K562 (cell line): ENCODE data around the gene DCUN1D3. TPM values are rescaled to one million over a fixed set of nuclear protein-coding genes. Genes with fewer than 3 reads are reported as not detected.

Experiments
- ARID4B ChIP-seq: sonication (generic); formaldehyde crosslinking; IDR thresholded peaks from 2 replicates; pipeline ENCODE4 v1.8.0; 2022; ENCODE audit warnings: mild to moderate bottlenecking, missing genetic modification reagents
- C11orf30 ChIP-seq: fragments of 450-650 bp; IDR thresholded peaks from 2 replicates; pipeline ENCODE4 v1.6.1; 2016; ENCODE audit warnings: low read depth, mild to moderate bottlenecking
- CGGBP1 ChIP-seq: fragments of 250-450 bp; sonication (Bioruptor Pico); IDR thresholded peaks from 2 replicates; pipeline ENCODE4 v1.9.0; 2021; ENCODE audit warnings: mild to moderate bottlenecking
- CREB1 ChIP-seq, 2 experiments: sonication (generic) in 1 of 2; formaldehyde crosslinking in 1 of 2; IDR thresholded peaks; 2 replicates each; pipeline versions ENCODE4 v1.6.1 to v1.8.0; 2012 to 2022; ENCODE audit warnings: inconsistent platforms in 1 of 2, mild to moderate bottlenecking in 1 of 2, missing genetic modification reagents in 1 of 2, moderate library complexity in 1 of 2
- EGR1 ChIP-seq: fragments of 450-650 bp; conservative IDR thresholded peaks from 2 replicates; pipeline ENCODE4 v1.6.1; 2017; ENCODE audit warnings: mild to moderate bottlenecking
- ETV6 ChIP-seq, 3 experiments: fragments of 150-350 bp in 1 of 3; sonication (generic) in 1 of 3; formaldehyde crosslinking in 1 of 3; IDR thresholded peaks; 2 replicates each; pipeline versions ENCODE4 v1.6.1 to v1.8.0; 2014 to 2022; ENCODE audit warnings: borderline replicate concordance in 2 of 3, low read depth in 2 of 3, antibody characterized with exemption in 1 of 3, low read length in 1 of 3, mild to moderate bottlenecking in 1 of 3, missing genetic modification reagents in 1 of 3
- JUN ChIP-seq, 2 experiments: sonication (generic) in 1 of 2; formaldehyde crosslinking in 1 of 2; IDR thresholded peaks; 2 replicates each; pipeline versions ENCODE4 v1.6.1 to v1.8.0; 2012 to 2022; ENCODE audit warnings: borderline replicate concordance in 2 of 2, mild to moderate bottlenecking in 2 of 2, improper control_type of control experiment in 1 of 2, low read depth in 1 of 2, low read length in 1 of 2, missing genetic modification reagents in 1 of 2
- MITF ChIP-seq: IDR thresholded peaks from 2 replicates; pipeline ENCODE4 v1.6.1; 2014; ENCODE audit warnings: antibody characterized with exemption
- NFIX ChIP-seq: fragments of 250-450 bp; sonication (Bioruptor Pico); IDR thresholded peaks from 2 replicates; pipeline ENCODE4 v1.4.0; 2020; ENCODE audit warnings: low read depth, mild to moderate bottlenecking, moderate library complexity
- PKNOX1 ChIP-seq: fragments of 450-650 bp; IDR thresholded peaks from 2 replicates; pipeline ENCODE4 v1.6.1; 2016
- STAG1 ChIP-seq: sonication (generic); formaldehyde crosslinking; IDR thresholded peaks from 2 replicates; pipeline ENCODE4 v1.5.0; 2020; ENCODE audit warnings: missing genetic modification reagents, borderline replicate concordance
- TBL1XR1 ChIP-seq, 2 experiments: IDR thresholded peaks; 2 replicates each; pipeline ENCODE4 v1.6.1; 2012; ENCODE audit warnings: improper control_type of control experiment in 2 of 2, low read length in 2 of 2, mild to moderate bottlenecking in 1 of 2
- ZNF518B ChIP-seq: fragments of 250-450 bp; sonication (Bioruptor Pico); IDR thresholded peaks from 2 replicates; pipeline ENCODE4 v1.5.0; 2021; ENCODE audit warnings: mild to moderate bottlenecking, moderate library complexity
- ZNF780A ChIP-seq: fragments of 250-450 bp; sonication (Bioruptor Pico); IDR thresholded peaks from 2 replicates; pipeline ENCODE4 v1.5.0; 2021; ENCODE audit warnings: mild to moderate bottlenecking
- polyA plus RNA-seq, 8 experiments: library from polyadenylated mRNA; depleted of rRNA in 4 of 8; stranded (reverse) in 5 of 8; unstranded in 3 of 8; fragments of >200 nt; fragmentation: Nextera tagmentation in 2 of 8; fragmentation: Illumina TruSeq in 1 of 8; extraction: Ambion mirVana in 2 of 8; extraction: Trizol in 1 of 8; gene quantifications; 2 replicates each; pipeline versions ENCODE4 v1.2.1 to v1.2.3, GENCODE V29; 2011 to 2014; ENCODE audit warnings: inconsistent platforms in 1 of 8, missing spikeins in 1 of 8
- total RNA-seq, 7 experiments: library from RNA; depleted of rRNA in 6 of 7; stranded (reverse); fragments of >200 nt in 6 of 7; fragmentation: Illumina TruSeq in 2 of 7; extraction: Trizol in 2 of 7; gene quantifications; 2 replicates each; pipeline versions ENCODE4 v1.2.1 to v1.2.3, GENCODE V29; 2011 to 2021; ENCODE audit warnings: low replicate concordance in 1 of 7

Gene DCUN1D3
- total and polyA plus RNA-seq, 9 of the 15 experiments (the other 6 are each of a cell fraction or from before 2014, with no cell fraction given), result 1.0 to 4.7 (median 2.2) TPM

- TF ChIP-seq EGR1 (no peak), MITF (no peak), CGGBP1 (CRISPR knock-in tag) (no peak), ZNF780A (CRISPR knock-in tag) (no peak), NFIX (CRISPR knock-in tag) (no peak), PKNOX1 (no peak), STAG1 (CRISPR knock-in tag) (no peak), ZNF518B (no peak), C11orf30 (no peak), ARID4B (no peak), CREB1 (IDR thresholded peaks at IDR 0.05) (no peak), CREB1 (CRISPR knock-in tag; IDR thresholded peaks at IDR 0.05) (no peak), ETV6 (IDR thresholded peaks at IDR 0.05; ENCODE audit: borderline replicate concordance in 1 of 2, low read depth in 2 of 2, low read length in 1 of 2) (no peak), ETV6 (CRISPR knock-in tag; IDR thresholded peaks at IDR 0.05; ENCODE audit: borderline replicate concordance) (no peak), JUN (IDR thresholded peaks at IDR 0.05; ENCODE audit: borderline replicate concordance, low read depth, low read length) (no peak), JUN (CRISPR knock-in tag; IDR thresholded peaks at IDR 0.05; ENCODE audit: borderline replicate concordance) (no peak), TBL1XR1 (IDR thresholded peaks at IDR 0.05; ENCODE audit: low read length in 2 of 2) (no peak)
Observed at GRCh38 chr16:20871941-20872815, 28.0 kb downstream of the DCUN1D3 start (continued).
